Stimulated activated CD4-positive, alpha-beta T cell treated with anti-CD3 and anti-CD28 coated beads, Interleukin-12 subunit alpha, Interleukin-12 subunit beta, amount 100 ng/mL, for 24 hours (primary cell): Measurements from ENCODE around the gene ATG7.
"Not testable (repeated sequence)": the region's sequence is repeated elsewhere in the genome, so short reads cannot be mapped to it uniquely, and the experiment has no call there.

Experiments used
- DNase-seq, 2 experiments: peaks; one replicate each; pipeline ENCODE4 v3.0.0-alpha.2; 2020; ENCODE audit warnings: low read depth in 2 of 2

The ATG7 gene

GRCh38 chr3:11300970-11301369, 28.8 kb downstream of the ATG7 start:
- DNase-seq, result no peak

GRCh38 chr3:11302444-11302843, 30.2 kb downstream of the ATG7 start:
- DNase-seq, result no peak

GRCh38 chr3:11304175-11304574, 32.0 kb downstream of the ATG7 start:
- no peak for DNase-seq

GRCh38 chr3:11305509-11305908, 33.3 kb downstream of the ATG7 start:
- DNase-seq, result no peak

- peak; percentile 8 to 12 for DNase-seq
Measured at GRCh38 chr3:11306817-11307589, 34.8 kb downstream of the ATG7 start.

GRCh38 chr3:11307830-11308432, 35.7 kb downstream of the ATG7 start:
- no peak for DNase-seq

- DNase-seq, result no peak
Measured at GRCh38 chr3:11310258-11310657, 38.1 kb downstream of the ATG7 start.

- no peak for DNase-seq
Measured at GRCh38 chr3:11312166-11312565, 40.0 kb downstream of the ATG7 start.

- DNase-seq, result no peak
Measured at GRCh38 chr3:11317300-11317699, 45.1 kb downstream of the ATG7 start.

- DNase-seq, result no peak
Measured at GRCh38 chr3:11322931-11323330, 50.7 kb downstream of the ATG7 start.

GRCh38 chr3:11323813-11324212, 51.6 kb downstream of the ATG7 start:
- DNase-seq, result no peak

GRCh38 chr3:11327619-11328018, 55.4 kb downstream of the ATG7 start:
- no peak for DNase-seq

GRCh38 chr3:11328196-11328945, 56.2 kb downstream of the ATG7 start:
- no peak for DNase-seq

- no peak for DNase-seq
Measured at GRCh38 chr3:11329777-11330176, 57.6 kb downstream of the ATG7 start.

- no peak for DNase-seq
Measured at GRCh38 chr3:11331101-11331500, 58.9 kb downstream of the ATG7 start.

GRCh38 chr3:11335056-11335608, 62.9 kb downstream of the ATG7 start:
- DNase-seq, result no peak

GRCh38 chr3:11339541-11339940, 67.3 kb downstream of the ATG7 start:
- no peak for DNase-seq

GRCh38 chr3:11346416-11346815, 74.2 kb downstream of the ATG7 start:
- no peak for DNase-seq

- DNase-seq, result not testable (repeated sequence)
Measured at GRCh38 chr3:11348877-11349276, 76.7 kb downstream of the ATG7 start.

- DNase-seq, result no peak
Measured at GRCh38 chr3:11349446-11349845, 77.2 kb downstream of the ATG7 start.

GRCh38 chr3:11350374-11350773, 78.2 kb downstream of the ATG7 start:
- DNase-seq, result no peak

- DNase-seq, result no peak
Measured at GRCh38 chr3:11351451-11351850, 79.3 kb downstream of the ATG7 start.

- DNase-seq, result no peak
Measured at GRCh38 chr3:11356269-11356668, 84.1 kb downstream of the ATG7 start.
